Activated CD4-positive, CD25-positive, alpha-beta regulatory T cell treated with anti-CD3 and anti-CD28 coated beads, Interleukin-2, amount 50 U/mL, for 16 hours (primary cell): ENCODE measurements around the gene C19orf38.
"Not testable (repeated sequence)": the region's sequence is repeated elsewhere in the genome, so short reads cannot be mapped to it uniquely, and the experiment has no call there.

Experiments used
- DNase-seq: peaks from one replicate; pipeline ENCODE4 v3.0.0-alpha.2; 2020; ENCODE audit warnings: low read depth, low spot score

C19orf38 gene

DNA sequence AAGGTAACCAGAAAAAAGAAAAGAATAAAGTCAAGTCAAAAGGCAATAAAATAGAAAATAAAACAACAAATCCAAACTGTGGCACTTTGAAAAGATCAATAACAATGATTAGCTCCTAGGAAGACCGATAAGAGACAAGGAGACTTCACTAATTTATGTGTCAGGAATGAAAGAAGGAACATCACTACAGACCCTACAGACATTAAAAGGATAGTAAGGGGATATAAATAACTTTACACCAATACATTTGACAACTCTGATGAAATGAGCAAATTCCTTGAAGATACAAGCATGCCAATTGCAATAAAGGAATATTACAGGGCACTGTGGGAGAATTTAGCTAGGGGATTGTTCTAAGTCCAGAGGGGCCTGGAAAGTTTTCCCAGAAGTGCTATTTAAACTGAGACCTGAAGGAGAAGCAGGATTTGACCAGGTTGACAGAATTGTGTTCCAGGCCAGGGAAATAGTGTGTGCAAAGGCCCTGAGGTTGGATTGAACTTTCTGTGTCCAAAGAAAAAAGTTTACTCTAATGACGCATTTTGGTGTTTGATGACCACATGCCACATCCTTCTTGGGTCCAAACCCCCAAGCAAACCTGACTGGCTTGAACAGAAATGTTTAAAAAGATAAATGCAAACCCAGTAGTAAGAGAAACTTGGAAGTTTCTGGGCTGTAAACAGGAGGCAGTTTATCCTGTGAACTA, 1.6 kb upstream of the C19orf38 start:
- no peak for DNase-seq

DNA sequence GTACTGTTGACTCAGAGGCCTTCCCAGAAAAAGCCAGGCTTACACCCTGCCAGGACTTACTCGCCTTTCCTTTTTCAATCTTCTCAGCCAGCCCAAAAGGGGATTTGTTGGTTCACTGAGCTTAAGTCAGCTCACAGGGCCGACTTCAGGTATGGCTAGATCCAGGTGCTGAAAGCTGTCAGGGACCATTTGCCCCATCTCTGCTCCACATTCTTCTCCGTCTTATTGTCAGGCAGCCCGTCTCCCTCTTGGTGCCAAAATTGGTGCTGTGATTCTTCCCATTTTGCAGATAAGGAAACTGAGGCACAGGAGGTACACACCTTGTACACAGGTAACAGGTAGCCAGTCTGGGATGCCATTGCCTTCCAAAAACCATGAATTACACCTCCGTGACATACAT, 2.4 kb downstream of the C19orf38 start:
- DNase-seq, result no peak

DNA sequence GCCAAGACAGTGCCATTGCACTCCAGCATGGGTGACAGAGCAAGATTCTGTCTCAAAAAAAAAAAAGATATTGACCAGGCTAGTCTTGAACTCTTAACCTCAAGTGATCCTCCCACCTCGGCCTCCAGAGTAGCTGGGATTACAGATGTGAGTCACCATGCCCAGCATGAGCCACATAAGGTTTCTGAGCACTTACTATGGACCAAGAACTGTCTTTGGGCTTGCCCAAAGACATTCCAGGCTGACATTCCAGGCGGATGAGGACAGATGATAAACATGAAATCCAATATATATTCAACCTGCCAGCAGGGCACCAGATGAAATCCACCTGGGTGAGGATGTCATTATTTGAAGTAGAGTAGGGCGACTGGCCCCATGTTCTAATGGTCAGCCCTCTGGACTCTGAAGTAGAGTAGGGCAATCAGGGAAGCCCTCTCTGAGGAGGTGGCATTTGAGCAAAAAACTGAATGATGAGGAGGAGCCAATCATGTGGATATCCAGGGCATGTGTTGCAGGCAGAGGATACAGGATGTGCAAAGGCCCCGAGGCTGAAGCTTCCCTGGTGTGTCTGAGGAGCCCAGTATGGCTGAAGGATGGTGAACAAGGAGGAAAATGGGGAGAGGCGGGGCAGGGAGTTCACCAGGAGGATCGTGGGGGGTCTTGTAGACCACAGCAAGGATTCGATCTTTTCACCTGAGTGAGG, 4.0 kb downstream of the C19orf38 start:
- no peak for DNase-seq

DNA sequence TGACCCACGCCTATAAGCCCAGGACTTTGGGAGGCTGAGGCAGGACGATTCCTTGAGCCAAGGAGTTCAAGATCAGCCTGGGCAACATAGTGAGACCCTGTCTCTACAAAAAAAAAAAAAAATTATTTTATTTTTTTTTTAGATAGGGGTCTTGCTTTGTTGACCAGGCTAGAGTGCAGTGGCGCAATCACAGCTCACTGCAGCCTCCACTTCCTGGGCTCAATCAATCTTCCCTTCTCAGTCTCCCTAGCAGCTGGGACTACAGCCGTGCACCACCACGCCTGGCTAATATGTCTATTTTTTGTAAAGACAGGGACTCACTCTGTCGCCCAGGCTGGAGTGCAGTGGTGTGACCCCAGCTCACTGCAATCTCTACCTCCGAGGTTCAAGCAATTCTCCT, 4.7 kb downstream of the C19orf38 start:
- no peak for DNase-seq

DNA sequence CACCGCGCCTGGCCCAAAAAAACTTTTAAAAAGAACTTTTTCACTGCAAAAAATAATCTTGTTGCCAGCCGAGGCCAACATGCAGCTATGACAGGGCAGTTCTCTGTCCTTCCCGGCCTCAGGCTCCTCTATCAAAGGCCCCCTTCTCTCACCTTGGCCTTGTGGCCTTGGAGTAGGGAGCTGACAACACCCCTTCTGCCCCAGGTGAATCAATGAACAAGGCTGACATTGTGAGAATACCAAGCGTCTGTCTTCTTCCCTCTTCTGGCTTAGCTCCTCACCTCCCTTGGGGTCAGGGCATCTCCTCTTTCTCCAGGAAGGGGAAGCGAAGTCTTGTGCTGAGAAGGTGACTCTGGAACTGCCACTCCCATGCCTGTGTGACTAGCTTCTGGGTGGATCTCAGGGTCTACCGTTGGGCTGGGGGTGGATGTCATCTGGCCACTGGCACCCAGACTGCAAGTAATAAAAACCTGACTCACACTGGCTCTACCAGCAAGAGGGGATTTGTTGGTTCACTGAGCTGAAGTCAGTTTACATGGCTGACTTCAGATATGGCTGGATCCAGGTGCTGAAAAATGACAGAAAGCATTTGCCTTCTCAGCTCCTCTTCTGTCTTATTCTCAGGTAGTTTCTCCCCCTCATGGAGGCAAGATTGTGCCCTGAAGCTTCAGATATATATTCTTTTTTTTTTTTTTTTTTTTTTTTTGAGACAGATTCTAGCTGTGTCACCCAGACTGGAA, 6.3 kb downstream of the C19orf38 start:
- no peak for DNase-seq

DNA sequence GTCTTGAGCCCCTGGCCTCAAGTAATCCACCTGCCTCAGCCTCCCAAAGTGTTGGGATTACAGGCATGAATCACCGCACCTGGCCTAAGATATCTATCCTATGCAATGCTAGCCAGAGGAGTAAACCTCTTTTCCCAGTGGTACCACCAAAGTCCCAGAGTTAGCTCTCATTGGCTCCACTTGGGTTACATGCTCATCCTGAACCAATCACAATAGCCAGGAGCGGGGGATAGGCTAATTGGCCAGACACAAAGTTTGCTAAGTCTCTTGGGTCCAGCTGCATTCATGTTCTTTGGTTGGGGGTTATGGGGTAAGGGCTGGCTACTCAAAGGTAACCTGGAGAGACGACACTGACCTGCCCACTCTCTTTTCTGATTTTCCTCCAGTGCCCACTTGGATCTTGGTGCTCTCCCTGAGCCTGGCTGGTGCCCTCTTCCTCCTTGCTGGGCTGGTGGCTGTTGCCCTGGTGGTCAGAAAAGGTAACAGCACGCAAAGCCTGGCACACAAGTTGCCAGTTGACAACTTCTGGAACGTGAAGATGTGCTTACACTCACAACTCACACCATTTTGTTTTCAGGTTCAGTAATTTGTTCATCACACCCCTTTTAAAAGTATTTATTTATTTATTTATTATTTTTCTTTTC, 7.8 kb downstream of the C19orf38 start:
- no peak for DNase-seq

DNA sequence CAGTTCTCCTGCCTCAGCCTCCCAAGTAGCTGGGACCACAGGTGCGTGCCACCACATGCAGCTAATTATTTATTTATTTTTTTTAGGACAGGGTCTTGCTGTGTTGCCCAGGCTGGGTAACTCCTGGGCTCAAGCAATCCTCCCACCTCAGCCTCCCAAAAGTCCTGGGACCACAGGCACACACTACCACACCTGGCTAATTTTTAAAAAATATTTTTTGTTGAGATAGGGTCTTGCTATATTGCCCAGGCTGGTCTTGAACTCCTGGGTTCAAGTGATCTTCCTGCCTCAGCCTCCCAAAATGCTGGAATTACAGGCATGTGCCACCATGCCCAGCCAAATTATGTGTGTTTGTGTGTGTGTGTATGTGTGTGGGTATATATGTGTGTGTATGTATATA, 8.7 kb downstream of the C19orf38 start:
- not testable (repeated sequence) for DNase-seq

DNA sequence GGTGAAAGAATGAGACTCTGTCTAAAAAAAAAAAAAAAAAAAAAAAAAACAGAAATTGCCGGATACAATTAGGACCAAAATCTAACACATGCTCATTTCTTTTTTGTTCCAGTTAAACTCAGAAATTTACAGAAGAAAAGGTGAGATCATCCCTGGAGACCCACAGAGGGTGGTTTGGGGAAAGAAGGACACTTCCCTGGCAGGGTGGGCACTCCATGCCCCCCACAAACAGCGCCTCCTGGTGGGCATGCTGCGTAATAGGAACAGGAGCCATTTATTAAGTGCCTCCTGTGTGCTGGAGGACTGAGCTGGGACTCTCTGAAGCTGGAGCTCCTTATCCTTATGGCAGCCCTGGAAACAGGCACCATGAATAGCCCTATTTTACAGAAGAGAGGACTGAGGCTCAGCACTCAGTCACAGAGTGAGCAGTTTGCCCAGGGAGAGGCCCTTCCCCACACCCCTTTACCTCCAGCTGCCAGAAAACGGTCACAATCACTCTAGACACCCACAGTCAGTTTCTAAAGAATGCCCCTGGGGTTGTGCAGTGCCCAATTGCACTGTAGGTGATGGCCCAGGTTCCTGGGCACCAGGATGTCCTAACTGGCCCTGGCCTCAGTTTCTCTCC, 10.1 kb downstream of the C19orf38 start:
- DNase-seq, result no peak

DNA sequence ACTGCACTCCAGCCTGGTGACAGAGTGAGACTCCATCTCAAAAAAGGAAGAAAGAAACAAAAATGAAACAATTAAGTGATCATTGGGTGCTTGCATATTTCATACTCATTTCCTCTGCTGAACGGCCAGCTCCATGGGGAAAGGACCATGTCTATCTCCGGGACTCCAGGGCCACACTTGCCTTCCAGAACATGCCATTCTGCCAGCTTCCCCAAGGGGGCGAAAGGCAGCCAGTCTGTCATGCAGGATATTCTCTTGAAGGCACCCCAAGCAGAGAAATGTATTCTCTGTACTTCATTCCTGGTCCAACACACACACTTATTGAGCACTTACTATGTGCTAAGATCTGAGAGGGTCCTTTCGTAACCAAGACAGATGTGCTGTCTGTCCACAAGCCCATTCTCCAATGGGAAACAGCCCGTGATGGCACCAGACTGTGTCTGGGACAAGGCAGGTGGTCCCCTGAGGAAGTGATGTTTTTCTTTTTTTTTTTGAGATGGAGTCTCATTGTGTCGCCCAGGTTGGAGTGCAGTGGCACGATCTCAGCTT, 13.0 kb downstream of the C19orf38 start:
- DNase-seq, result no peak

DNA sequence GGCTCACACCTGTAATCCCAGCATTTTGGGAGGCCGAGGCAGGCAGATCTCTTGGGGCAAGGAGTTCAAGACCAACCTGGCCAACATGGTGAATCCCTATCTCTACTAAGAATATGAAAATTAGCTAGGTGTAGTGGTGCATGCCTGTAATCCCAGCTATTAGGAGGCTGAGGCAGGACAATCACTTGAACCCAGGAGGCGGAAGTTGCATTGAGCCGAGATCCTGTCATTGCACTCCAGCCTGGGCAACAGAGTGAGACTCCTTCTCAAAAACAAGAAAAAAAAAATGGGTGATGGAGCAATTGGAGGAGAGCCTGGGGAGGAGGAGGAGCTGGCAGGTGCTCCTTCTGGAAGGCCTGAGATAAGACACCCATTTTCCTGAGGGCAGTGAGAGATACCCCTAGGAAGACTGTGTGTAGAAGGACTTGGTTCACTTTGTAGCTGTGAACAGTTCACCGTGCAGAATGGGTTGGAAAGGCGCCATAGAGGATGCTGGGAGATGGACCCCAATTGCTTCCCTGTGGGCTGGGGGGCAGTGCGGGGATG, 14.4 kb downstream of the C19orf38 start:
- no peak for DNase-seq

DNA sequence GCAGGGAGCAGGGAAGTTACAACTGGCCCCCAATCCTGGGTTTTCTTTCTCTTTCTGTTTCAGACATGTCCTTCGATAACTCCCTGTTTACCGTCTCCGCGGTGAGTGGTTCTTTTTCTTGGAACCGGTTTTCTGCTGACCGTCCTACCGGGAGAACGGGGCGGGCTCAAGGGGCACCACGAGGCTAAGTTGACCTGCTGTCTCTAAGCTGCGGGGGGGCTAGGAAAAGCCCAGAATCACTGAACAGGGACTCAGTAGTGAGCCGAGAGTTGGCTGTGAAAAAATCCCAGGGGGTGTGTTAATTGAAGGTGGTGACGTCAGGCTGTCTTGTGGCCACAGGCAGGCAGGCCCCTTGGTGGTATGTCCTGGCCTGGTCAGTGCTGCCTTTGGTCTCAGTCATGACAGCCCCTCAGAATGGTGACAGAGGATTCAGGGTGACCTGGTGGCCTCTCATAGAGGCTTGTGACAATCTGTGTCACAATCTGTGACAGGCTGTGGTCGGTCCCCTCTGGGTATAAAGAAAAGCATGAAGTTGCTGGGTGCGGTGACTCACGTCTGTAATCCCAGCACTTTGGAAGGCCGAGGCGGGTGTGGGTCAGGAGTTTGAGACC, 15.0 kb downstream of the C19orf38 start:
- no peak for DNase-seq

DNA sequence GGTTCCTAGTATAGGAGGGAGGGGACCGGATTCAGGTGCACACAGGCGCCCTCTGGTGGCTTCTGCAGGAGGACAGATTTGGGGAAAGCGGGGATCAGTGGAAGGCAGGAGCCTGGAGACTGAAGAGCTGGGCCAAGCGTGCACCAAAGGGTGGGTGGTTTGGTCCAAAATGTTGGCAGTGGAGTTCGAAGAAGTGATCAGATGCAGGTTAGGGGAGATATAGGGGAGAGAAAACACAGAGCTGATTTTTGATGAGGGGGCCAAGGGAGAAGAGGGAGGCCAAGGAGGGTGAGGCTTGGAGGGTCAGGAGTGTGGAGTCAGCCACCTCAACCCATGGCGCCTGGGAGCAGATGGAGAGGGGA, 16.3 kb downstream of the C19orf38 start:
- peak; percentile 66 for DNase-seq

DNA sequence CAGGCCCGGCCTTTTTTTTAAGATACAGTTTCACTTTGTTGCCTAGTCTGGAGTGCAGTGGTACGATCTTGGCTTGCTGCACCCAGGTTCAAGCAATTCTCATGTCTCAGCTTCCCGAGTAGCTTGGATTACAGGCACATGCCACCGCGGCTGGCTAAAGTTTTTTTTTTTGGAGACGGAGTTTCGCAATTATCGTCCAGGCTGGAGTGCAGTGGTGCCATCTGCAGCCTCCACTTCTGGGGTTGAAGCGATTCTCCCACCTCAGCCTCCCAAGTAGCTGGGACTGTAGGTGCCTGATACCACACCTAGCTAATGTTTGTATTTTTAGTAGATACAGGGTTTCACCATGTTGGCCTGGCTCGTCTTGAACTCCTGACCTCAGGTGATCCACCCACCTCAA, 18.3 kb downstream of the C19orf38 start:
- DNase-seq, result no peak

DNA sequence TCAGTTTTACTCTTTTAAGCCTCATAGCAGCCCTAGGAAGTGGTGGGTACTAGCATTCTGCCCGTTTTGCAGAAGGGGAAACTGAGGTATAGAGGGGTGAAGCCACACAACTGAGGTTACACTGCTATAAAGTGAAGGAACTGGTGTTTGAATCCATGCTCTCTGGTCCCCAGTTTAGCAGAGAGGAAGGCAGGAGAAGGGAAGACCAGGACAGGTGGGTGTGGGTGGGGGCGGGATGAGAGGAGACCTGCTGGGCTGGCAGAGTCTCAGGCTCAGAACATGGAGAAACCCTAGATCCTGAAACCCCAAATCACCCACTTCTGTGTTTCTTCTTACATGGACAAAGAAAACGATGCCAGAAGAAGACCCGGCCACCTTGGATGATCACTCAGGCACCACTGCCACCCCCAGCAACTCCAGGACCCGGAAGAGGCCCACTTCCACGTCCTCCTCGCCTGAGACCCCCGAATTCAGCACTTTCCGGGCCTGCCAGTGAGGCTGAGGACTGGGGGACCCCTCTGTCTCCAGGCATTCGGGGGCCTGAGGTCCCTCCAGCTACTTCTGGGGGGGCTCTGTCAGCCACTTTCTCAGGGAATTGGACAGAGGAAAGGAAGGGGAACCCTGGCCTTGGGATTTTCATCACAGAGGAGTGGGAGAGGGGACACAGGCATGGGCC, 20.8 kb downstream of the C19orf38 start:
- DNase-seq, result no peak

DNA sequence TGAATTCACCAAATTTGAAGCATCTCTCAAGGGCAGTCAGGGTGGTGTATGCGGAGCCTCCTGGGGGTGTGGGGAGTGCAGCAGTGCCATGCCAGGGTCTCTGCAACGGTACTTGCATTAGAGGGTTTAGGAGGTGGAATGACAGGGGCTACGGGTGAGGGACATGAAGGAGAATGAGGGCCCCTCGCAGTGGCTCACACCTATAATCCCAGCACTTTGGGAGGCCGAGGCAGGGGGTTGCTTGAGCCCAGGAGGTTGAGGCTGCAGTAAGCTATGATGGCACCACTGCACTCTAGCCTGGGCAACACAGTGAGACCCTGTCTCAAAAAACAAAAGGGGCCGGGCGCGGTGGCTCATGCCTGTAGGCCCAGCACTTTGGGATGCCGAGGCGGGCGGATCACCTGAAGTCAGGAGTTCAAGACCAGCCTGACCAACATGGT, 21.7 kb downstream of the C19orf38 start:
- not testable (repeated sequence) for DNase-seq

DNA sequence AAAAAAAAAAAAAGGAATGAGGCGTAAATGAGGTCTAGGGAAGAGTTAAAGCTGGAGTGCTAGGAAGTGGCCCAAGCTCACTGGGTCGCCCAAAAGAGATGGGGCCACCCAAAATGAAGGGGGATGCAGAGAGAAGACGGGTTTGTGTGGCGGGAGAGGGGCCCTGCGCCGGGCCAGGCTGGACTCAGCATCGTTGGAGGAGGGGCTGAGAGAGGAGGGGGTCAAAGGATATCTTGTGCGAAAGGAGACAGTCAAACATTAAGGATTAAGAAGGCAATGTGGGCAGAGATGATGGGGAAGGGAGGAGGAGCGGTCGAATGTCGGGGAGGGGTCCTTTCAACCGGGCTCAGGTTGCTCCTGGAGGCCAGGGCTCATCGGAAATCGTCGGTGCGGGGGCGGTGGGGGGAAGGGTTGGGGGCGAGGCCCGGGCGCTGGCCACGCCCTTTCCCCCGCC, 22.3 kb downstream of the C19orf38 start:
- DNase-seq, result no peak

DNA sequence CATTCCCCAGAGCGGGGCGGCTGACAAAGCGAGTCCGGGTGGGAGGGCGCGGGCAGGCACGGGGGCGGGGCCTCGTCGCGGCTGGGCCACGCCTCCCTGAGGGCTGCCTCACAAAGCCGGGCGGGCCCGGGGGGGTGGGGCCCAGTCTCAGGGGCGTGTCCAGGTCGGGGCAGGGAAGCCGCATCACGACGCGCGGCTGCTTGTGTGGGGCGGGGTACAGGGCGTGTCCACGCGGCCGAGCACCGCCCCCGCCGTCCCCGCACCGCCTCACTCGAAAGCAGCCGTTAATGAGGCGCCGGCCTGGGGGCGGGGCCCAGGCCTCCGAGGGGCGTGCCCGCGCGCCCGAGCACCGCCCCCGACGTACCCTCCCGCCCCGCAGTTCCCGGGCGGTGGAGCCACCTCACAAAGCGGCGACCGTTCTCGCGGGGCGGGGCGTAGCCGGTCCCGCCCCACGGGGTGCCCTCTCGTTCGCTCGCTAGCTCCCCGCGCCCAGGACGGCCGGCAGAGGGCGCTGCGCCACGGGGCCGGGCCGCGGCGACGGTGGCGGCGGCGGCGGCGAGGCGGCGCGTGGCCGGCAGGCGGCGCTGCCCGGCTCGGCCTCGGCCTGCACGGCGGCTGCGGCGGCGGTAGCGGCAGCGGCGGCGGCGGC, 22.9 kb downstream of the C19orf38 start, which contains the start of gene CARM1:
Gene CARM1, plus strand, starts transcription at position 599 of the 649 bp plus-strand sequence. CDS start 150 bp downstream, outside the sequence.
- peak; percentile 98 for DNase-seq

DNA sequence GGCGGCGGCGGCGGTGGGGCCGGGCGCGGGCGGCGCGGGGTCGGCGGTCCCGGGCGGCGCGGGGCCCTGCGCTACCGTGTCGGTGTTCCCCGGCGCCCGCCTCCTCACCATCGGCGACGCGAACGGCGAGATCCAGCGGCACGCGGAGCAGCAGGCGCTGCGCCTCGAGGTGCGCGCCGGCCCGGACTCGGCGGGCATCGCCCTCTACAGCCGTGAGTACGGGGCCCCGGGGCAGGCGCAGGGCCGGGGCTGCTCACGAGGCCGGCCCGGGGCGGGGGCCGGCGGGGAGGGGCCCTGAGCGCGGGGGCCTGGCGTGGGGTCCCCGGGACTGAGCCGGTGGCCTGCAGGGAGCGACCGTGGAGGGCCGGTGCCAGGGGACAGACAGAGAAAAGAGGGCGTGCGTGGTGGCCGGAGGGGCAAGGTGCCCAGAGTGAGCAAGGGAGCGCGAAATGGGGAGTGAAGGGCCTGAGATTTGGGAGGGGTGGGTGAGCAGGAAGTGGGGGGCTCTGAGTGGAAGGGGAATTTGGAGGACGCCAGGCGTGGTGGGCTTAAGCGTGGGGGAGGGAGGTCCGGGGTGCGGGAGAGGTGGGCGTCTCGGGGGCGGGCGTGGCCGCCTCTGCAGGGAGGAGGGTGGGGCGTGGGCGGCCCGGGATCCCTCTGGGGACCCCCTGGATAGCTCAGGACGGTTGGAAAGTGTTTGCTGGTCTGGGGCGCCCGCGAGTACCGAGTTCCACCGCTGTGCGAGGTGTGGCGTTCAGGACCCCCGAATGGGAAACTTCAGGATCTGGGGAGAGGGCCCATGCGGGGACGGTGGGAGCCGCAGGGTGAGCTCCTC, 23.7 kb downstream of the C19orf38 start:
- no peak for DNase-seq
